ENCODE data around the gene HNF1A. TPM values are rescaled to one million over a fixed set of nuclear protein-coding genes. Genes with fewer than 3 reads are reported as not detected.

Gene HNF1A
- total RNA-seq, 1 donor from 2014 or later = not detected

DNA sequence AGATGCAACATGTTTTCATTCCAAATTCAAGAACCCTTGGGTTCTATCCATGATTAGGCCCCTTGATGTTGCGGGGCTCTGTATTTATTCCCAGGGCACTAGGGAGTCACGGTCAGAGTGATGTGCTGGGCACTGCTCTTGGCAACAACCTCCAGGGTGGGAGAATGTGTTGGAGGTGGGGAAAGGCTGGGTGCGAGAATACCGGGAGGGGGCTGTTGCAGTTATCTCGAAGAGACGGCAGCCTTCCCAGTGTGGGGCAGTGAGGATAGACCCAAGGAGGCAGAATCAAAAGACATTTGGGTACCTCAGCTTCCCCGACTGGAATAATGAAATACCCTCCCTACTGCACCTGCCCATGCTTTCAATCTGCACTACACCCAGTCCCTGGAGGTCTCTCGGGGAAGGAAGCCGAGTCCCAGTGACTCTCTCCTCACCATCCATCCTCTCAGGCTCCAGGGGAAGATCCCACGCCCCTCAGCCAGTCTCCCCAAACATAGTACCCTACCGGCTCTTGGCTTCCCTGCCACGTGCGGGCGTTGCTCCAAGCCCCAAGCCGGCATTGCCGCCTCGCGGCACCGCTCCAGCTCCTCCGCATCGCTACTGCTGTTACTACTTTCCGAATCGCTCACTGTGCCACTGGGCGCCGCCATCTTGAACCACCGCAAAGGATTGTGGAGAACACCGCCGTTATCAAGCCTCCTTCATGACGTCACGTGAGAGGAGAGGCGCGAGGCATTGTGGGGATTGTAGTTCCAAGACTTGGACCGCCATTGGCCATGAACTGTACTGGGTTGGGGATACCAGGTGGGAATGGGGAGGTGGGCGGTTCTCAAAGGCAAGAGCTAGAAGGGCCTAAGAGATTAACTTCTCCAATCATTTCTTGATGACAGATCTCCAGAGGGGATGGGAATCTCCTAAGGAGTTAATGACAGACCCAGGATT is 37.8 kb downstream of the HNF1A start, which contains the start of gene C12orf43:
C12orf43 (minus strand) TSS at position 663 of the 942 bp plus-strand sequence; CDS start at position 650, 13 bp downstream.
- peaks cover 2% of the 10 kb centered on the region for H3K4me1 Mint-ChIP-seq (ENCODE audit: low read depth, unreplicated experiment)
- H3K9me3 Mint-ChIP-seq (ENCODE audit: unreplicated experiment) = peaks cover 4% of the 10 kb centered on the region
- peaks cover 3% of the 10 kb centered on the region for H3K27me3 Mint-ChIP-seq (ENCODE audit: unreplicated experiment)
- TF ChIP-seq, protein P1, sequence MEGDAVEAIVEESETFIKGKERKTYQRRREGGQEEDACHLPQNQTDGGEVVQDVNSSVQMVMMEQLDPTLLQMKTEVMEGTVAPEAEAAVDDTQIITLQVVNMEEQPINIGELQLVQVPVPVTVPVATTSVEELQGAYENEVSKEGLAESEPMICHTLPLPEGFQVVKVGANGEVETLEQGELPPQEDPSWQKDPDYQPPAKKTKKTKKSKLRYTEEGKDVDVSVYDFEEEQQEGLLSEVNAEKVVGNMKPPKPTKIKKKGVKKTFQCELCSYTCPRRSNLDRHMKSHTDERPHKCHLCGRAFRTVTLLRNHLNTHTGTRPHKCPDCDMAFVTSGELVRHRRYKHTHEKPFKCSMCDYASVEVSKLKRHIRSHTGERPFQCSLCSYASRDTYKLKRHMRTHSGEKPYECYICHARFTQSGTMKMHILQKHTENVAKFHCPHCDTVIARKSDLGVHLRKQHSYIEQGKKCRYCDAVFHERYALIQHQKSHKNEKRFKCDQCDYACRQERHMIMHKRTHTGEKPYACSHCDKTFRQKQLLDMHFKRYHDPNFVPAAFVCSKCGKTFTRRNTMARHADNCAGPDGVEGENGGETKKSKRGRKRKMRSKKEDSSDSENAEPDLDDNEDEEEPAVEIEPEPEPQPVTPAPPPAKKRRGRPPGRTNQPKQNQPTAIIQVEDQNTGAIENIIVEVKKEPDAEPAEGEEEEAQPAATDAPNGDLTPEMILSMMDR (IDR thresholded peaks at IDR 0.05; ENCODE audit: partially characterized antibody, unreplicated experiment) = no peak
- H3K27ac Mint-ChIP-seq (ENCODE audit: unreplicated experiment) = peak within 1 kb of the TSS; percentile 94
- H3K36me3 Mint-ChIP-seq (ENCODE audit: unreplicated experiment) = no peaks in the 10 kb centered on the region
- H3K4me3 Mint-ChIP-seq (ENCODE audit: unreplicated experiment) = peak within 1 kb of the TSS; percentile 99
- DNase-seq = peak; percentile 92

DNA sequence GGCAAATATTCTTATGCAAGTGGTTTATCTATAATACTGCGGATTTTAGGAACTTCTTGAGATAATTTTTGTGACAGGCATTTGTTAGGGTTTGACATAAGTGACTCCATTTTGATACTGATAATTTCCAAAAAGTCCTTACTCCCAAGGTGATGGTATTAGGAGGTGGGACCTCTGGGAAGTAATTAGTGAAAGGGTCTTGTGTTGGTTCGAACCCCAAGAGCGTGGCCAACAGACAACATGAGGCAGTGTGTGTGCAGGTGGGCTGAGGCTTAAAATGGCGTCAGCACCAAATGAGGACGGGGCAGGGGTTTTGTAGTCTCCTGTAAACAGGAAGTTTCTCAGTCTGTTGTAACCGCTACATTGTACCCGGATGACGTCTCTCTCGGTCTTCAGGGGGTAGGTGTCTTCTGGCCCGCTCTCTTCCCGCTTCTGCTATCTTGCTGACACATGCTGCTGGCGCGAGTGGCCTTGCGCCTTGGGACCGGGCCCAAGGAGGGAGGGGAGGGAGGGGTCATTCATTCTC is 39.7 kb downstream of the HNF1A start:
- Mint-ChIP-seq H3K4me1 (ENCODE audit: low read depth, unreplicated experiment) (peaks cover 2% of the 10 kb centered on the region), H3K36me3 (ENCODE audit: unreplicated experiment) (no peaks in the 10 kb centered on the region), H3K4me3 (ENCODE audit: unreplicated experiment) (no peak overlapping the region), H3K9me3 (ENCODE audit: unreplicated experiment) (peaks cover 4% of the 10 kb centered on the region), H3K27ac (ENCODE audit: unreplicated experiment) (no peak overlapping the region), H3K27me3 (ENCODE audit: unreplicated experiment) (peaks cover 3% of the 10 kb centered on the region)
- no peak for DNase-seq
- TF ChIP-seq, protein P1 (IDR thresholded peaks at IDR 0.05; ENCODE audit: partially characterized antibody, unreplicated experiment) = no peak

DNA sequence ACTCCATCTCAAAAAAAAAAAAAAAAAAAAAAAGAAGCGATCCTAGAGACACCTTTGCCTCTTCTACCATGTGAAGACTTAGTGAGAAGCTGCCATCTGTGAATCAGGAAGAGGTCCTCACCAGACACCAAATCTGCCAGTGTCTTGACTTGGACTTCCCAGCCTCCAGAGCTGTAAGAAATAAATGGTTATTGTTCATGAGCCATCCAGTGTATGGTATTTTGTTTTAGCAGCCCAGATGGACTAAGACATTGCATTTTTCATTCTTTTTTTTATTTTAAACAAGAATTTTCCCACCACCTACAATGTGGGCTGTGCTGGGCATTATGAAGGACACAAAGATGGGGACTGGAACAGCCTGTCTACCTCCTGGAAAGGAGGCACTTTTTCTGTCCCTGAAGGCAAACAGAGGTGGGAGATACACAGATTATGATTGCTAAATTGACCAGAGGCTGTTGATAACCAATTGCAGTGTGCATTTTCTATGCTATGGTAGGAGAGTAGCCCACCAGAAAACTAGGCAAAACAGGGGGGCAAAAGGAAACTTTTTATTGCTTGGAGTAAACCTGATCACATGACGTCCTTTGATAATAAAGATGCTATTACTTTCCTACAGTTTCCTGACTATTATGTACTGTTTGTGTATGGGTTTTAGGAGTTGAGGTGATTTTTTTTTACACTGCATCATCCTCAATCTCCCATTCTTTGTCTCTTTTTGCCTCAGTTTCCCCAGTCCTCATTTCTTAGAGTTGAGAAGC is 40.7 kb downstream of the HNF1A start:
- Mint-ChIP-seq H3K4me3 (ENCODE audit: unreplicated experiment) (no peak overlapping the region), H3K4me1 (ENCODE audit: low read depth, unreplicated experiment) (peaks cover 6% of the 10 kb centered on the region), H3K9me3 (ENCODE audit: unreplicated experiment) (peaks cover 4% of the 10 kb centered on the region), H3K27ac (ENCODE audit: unreplicated experiment) (no peak overlapping the region), H3K27me3 (ENCODE audit: unreplicated experiment) (peaks cover 3% of the 10 kb centered on the region), H3K36me3 (ENCODE audit: unreplicated experiment) (no peaks in the 10 kb centered on the region)
- TF ChIP-seq, protein P1 (IDR thresholded peaks at IDR 0.05; ENCODE audit: partially characterized antibody, unreplicated experiment) = no peak
- no peak for DNase-seq

DNA sequence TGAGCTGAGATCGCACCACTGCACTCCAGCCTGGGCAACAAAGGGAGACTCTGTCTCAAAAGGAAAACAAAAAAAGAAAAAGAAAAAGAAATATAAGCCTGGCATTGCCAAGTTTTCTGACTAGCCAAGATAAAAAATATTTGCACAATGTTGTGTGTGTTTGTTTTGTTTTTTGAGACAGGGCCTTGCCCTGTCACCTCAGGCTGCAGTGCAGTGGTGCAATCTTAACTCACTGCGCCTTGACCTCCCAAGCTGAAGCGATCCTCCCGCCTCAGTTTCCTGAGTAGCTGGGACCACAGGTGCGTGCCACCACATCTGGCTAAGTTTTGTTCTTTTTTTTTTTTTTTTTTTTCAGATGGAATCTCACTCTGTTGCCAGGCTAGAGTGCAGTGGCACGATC is 43.4 kb downstream of the HNF1A start:
- Mint-ChIP-seq H3K27ac (ENCODE audit: unreplicated experiment) (no peak overlapping the region), H3K27me3 (ENCODE audit: unreplicated experiment) (peaks cover 3% of the 10 kb centered on the region), H3K36me3 (ENCODE audit: unreplicated experiment) (no peaks in the 10 kb centered on the region)

More for the DNA sequence above, 43.4 kb downstream of the HNF1A start:
- Mint-ChIP-seq H3K4me3 (ENCODE audit: unreplicated experiment) (no peak overlapping the region), H3K4me1 (ENCODE audit: low read depth, unreplicated experiment) (peaks cover 5% of the 10 kb centered on the region), H3K9me3 (ENCODE audit: unreplicated experiment) (no peaks in the 10 kb centered on the region)
- TF ChIP-seq, protein P1 (IDR thresholded peaks at IDR 0.05; ENCODE audit: partially characterized antibody, unreplicated experiment) = no peak
- DNase-seq = no peak

All from glutamatergic neuron (in vitro differentiated cells).